Rectal smooth muscle tissue (tissue), 1 donor: ENCODE measurements around the gene OR13C3.

ENCODE experiments used
- H3K27ac ChIP-seq: one replicate; pipeline ENCODE4 v1.7.0; 2013; ENCODE audit warnings: low read depth, low read length, inconsistent platforms
- H3K27me3 ChIP-seq: one replicate; pipeline ENCODE4 v1.7.0; 2013; ENCODE audit warnings: low read length; ENCODE audit not compliant: control insufficient read depth, insufficient read depth
- H3K36me3 ChIP-seq: one replicate; pipeline ENCODE4 v1.7.0; 2013; ENCODE audit warnings: low read length; ENCODE audit not compliant: control insufficient read depth, insufficient read depth
- H3K4me1 ChIP-seq: one replicate; pipeline ENCODE4 v1.7.0; 2013; ENCODE audit warnings: low read length; ENCODE audit not compliant: control insufficient read depth, insufficient read depth
- H3K4me3 ChIP-seq: one replicate; pipeline ENCODE4 v1.7.0; 2013; ENCODE audit warnings: low read length
- H3K9ac ChIP-seq: one replicate; pipeline ENCODE4 v1.7.0; 2013; ENCODE audit warnings: low read length

The OR13C3 gene

DNA sequence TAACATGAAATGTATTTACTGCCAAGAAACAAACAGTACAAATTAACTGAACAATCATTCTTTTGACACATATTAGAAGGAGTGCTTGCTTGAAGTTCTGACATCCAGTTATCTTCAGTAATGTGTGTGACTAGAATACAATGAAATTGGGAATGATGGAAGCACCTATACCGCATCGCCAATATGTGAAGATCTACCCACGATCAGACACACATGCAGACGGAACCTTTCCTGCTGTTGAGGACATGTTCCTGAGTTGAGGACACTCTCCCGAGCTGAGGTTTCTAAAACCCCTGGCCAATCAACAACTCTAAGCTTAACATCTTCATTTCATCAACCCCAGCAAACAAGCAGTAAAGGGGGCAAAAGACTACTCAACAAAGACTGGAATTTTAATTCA lies at the start of gene OR13C3:
OR13C3 (minus strand) TSS at position 101 of the 400 bp plus-strand sequence. CDS start 133 bp downstream, outside the sequence.
- no peak within 1 kb of the TSS for H3K4me3 ChIP-seq
- no peak within 1 kb of the TSS for H3K27ac ChIP-seq
- H3K4me1 ChIP-seq: no peaks in the 10 kb centered on the region
- H3K36me3 ChIP-seq: no peaks in the 10 kb centered on the region
- H3K9ac ChIP-seq: no peak within 1 kb of the TSS
- H3K27me3 ChIP-seq: no peaks in the 10 kb centered on the region

- Histone ChIP-seq H3K36me3 (no peaks in the 10 kb centered on the region), H3K4me1 (no peaks in the 10 kb centered on the region), H3K27me3 (no peaks in the 10 kb centered on the region), H3K9ac (no peak overlapping the region), H3K27ac (no peak overlapping the region), H3K4me3 (no peak overlapping the region)
Measured at GRCh38 chr9:104580562-104580961, 43.9 kb upstream of the OR13C3 start.

DNA sequence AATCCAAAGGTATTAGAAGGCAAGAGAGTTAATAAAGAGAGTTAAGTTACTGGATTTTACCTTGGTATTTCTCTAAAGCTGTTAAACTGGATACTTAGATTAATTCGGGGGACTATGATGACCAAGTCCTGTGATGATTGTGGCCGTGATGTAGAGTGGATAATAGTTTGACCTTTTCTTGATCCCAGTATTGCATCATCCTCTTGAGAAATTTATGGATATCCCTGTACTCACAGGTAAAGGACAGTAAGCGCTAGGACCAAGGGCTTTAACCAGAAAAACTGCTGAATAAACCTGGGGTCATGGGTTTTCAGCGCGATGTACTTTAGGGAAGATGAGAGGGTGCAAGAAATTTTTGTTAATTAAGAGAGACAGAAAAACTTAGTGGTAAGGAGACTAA lies 40.6 kb upstream of the OR13C3 start:
- no peaks in the 10 kb centered on the region for H3K4me1 ChIP-seq
- H3K36me3 ChIP-seq: no peaks in the 10 kb centered on the region
- no peak overlapping the region for H3K9ac ChIP-seq
- no peak overlapping the region for H3K4me3 ChIP-seq
- no peak overlapping the region for H3K27ac ChIP-seq
- H3K27me3 ChIP-seq: no peaks in the 10 kb centered on the region

DNA sequence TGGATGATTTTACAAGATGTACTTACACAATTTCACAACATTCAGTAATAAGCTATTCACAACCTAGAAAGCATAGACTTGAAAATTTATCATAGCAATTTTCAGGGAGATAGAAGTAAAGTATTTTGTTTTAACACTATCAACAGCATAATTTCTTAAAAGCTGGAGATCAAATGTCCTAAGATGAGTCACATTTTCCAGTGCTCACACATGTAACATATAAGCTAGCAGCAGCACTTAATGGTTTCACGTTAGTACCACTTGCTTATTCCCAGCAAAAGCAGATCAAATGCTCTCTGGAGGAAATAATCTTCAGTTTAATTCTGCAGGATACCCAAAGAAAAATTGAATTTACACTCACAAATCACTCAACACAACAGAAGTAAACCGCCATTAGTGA lies 38.8 kb upstream of the OR13C3 start:
- no peak overlapping the region for H3K4me3 ChIP-seq
- H3K4me1 ChIP-seq: no peaks in the 10 kb centered on the region
- H3K27ac ChIP-seq: no peak overlapping the region
- no peaks in the 10 kb centered on the region for H3K27me3 ChIP-seq
- H3K36me3 ChIP-seq: no peaks in the 10 kb centered on the region
- no peak overlapping the region for H3K9ac ChIP-seq

GRCh38 chr9:104572612-104573011 lies 36.0 kb upstream of the OR13C3 start:
- H3K4me1 ChIP-seq: no peaks in the 10 kb centered on the region
- no peak overlapping the region for H3K4me3 ChIP-seq
- no peaks in the 10 kb centered on the region for H3K27me3 ChIP-seq
- no peak overlapping the region for H3K27ac ChIP-seq
- H3K9ac ChIP-seq: no peak overlapping the region
- H3K36me3 ChIP-seq: no peaks in the 10 kb centered on the region

DNA sequence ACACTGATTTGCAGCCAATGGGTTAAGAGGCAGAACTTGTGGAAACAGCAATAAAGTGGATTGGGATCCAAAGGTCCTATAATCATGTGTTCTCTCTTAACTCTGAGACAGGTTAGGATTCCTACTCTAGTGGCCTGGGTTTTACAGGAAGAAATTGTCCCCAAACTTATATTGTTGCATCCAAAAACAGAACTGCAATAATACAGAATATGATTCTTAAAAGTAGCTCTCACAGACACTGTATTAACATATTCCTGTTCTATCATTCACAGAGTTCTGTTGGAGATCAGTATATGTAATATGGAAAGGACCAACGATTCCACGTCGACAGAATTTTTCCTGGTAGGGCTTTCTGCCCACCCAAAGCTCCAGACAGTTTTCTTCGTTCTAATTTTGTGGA lies 32.2 kb upstream of the OR13C3 start, which contains the start of gene OR13C8:
OR13C8 (plus strand) TSS at position 301 of the 400 bp plus-strand sequence; CDS start at position 301, 0 bp downstream.
- H3K36me3 ChIP-seq: no peaks in the 10 kb centered on the region
- H3K4me1 ChIP-seq: no peaks in the 10 kb centered on the region
- no peak within 1 kb of the TSS for H3K27ac ChIP-seq
- no peaks in the 10 kb centered on the region for H3K27me3 ChIP-seq
- H3K4me3 ChIP-seq: no peak within 1 kb of the TSS
- H3K9ac ChIP-seq: no peak within 1 kb of the TSS

DNA sequence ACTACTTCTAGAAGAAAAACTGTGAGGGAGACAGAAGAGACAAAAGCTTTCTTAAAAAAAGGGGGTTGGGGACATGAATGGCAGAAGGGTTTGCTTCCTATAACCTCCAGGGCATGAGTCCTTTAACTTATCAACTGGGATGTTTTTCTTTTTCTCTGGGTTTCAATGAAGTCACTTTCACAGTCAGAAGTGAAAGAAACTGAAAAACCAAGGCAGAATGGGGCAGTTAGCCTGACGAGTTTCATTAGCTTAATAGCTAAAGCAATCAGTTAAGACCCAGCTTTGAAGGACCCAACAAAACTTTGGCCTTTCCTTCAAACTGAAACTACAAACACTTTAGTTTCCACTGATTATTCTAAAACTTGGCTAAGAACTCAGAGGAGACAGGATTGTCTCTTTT lies 27.7 kb upstream of the OR13C3 start:
- no peaks in the 10 kb centered on the region for H3K27me3 ChIP-seq

GRCh38 chr9:104556830-104557634 lies 20.4 kb upstream of the OR13C3 start:
- H3K4me3 ChIP-seq: no peak overlapping the region
- no peaks in the 10 kb centered on the region for H3K4me1 ChIP-seq
- no peak overlapping the region for H3K27ac ChIP-seq
- no peaks in the 10 kb centered on the region for H3K27me3 ChIP-seq
- no peak overlapping the region for H3K9ac ChIP-seq
- no peaks in the 10 kb centered on the region for H3K36me3 ChIP-seq

More for the DNA sequence above, 27.7 kb upstream of the OR13C3 start:
- Histone ChIP-seq H3K4me1 (no peaks in the 10 kb centered on the region), H3K36me3 (no peaks in the 10 kb centered on the region), H3K4me3 (no peak overlapping the region), H3K9ac (no peak overlapping the region), H3K27ac (no peak overlapping the region)

DNA sequence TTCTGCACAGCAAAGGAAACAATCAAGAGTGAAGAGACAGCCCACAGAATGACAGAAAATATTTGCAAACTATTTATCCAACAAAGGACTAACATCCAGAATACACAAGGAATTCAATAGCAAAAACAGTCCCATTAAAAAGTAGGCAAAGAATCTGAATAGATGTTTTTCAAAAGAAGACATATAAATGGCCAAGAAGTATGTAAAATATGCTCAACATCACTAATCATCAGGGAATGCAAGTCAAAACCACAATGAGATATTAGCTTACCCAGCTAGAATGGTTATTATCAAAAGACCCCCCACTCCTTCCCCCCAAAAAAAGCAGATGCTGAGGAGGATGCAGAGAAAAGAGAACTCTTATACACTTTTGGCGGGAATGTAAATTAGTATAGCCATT lies 18.9 kb upstream of the OR13C3 start:
- Histone ChIP-seq H3K9ac (no peak overlapping the region), H3K36me3 (no peaks in the 10 kb centered on the region), H3K27ac (no peak overlapping the region), H3K4me1 (no peaks in the 10 kb centered on the region), H3K4me3 (no peak overlapping the region), H3K27me3 (no peaks in the 10 kb centered on the region)

DNA sequence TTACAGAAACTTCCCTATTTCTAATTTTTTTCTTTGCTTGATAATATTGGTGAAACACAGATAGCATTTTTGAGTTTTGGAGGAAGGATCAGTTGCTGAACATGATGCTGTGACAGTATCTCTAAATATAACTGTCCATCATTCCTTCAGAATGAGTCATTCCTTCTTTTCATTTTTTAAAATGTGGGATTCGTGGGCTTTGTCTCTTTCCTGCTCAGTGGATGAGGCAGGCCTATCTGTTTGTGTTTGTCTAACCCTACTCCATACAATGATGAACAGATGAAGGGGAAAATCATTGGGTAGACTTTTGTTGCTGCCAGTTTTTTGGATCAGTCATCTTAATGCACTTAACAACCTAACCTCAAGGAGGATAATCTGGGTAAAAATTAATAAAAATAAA lies 16.6 kb upstream of the OR13C3 start:
- no peaks in the 10 kb centered on the region for H3K27me3 ChIP-seq
- H3K4me1 ChIP-seq: no peaks in the 10 kb centered on the region
- H3K9ac ChIP-seq: no peak overlapping the region
- no peaks in the 10 kb centered on the region for H3K36me3 ChIP-seq
- no peak overlapping the region for H3K27ac ChIP-seq
- H3K4me3 ChIP-seq: no peak overlapping the region

GRCh38 chr9:104544644-104545043 lies 8.0 kb upstream of the OR13C3 start:
- Histone ChIP-seq H3K9ac (no peak overlapping the region), H3K4me1 (no peaks in the 10 kb centered on the region), H3K4me3 (no peak overlapping the region), H3K36me3 (no peaks in the 10 kb centered on the region), H3K27ac (no peak overlapping the region), H3K27me3 (no peaks in the 10 kb centered on the region)

DNA sequence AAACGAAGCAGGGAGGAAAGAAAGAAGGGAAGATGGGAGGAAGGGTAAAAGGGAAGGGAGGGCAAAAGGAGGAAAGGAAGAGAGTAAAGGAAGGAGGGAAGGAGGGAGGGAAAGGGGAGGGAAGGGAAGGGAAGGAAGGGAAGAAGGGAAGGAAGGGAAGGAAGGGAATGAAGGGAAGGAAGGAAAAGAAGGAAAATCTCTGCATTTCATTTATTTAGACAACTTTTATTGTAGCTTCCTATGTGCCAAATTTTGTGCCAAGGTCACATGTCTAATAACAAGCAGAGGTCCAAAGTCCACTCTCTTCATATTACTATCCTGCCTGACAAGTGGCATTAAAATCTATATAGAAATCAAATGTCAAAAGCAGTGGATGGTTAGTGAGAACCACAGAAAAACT lies 2.6 kb upstream of the OR13C3 start:
- H3K27me3 ChIP-seq: no peaks in the 10 kb centered on the region
- no peaks in the 10 kb centered on the region for H3K36me3 ChIP-seq
- H3K4me1 ChIP-seq: no peaks in the 10 kb centered on the region
- H3K4me3 ChIP-seq: no peak overlapping the region
- no peak overlapping the region for H3K9ac ChIP-seq
- H3K27ac ChIP-seq: no peak overlapping the region

- no peak within 1 kb of the TSS for H3K27ac ChIP-seq
- no peaks in the 10 kb centered on the region for H3K4me1 ChIP-seq
- no peak within 1 kb of the TSS for H3K9ac ChIP-seq
- no peaks in the 10 kb centered on the region for H3K27me3 ChIP-seq
- H3K4me3 ChIP-seq: no peak within 1 kb of the TSS
- H3K36me3 ChIP-seq: no peaks in the 10 kb centered on the region
Measured at GRCh38 chr9:104527109-104527508, 9.5 kb downstream of the OR13C3 start, which contains the start of gene OR13C4. Gene OR13C4, minus strand, starts transcription at chr9:104527209. Its CDS starts 0 bp downstream, at chr9:104527209.
